ENCODE results near the gene PEMT.

Gene PEMT

GRCh38 chr17:17462048-17462824 is 129.3 kb downstream of the PEMT start:
- ChIA-PET POLR2A (no interaction called here), CTCF (interaction anchor here (0.9 to 1.4 kb wide), 3 partner anchors 13 to 35 kb away, joined by 3 to 4 read pairs (median 4); partner anchors contain the start of gene RASD1)
- DNase-seq (ENCODE audit: extremely low spot score), result no peak
- TF ChIP-seq CTCF (IDR thresholded peaks at IDR 0.05; ENCODE audit: control extremely low read depth, extremely low read depth, low read depth, missing control alignments), result no peak

DNA sequence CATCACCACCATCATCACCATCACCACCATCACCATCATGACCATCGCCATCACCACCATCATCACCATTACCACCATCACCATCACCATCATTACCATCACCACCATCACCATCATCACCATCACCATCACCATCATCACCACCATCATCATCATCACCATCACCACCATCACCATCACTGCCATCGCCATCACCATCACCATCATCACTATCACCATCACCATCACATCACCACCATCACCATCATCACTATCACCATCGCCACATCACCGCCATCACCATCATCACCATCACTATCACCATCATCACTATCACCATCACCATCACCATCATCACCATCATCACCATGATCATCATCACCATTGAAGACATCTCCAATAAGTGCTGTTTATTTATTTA is 131.5 kb downstream of the PEMT start:
- CTCF ChIA-PET, result no interaction called here
- DNase-seq (ENCODE audit: extremely low spot score), result no peak
- POLR2A ChIA-PET, result no interaction called here
- no peak for TF ChIP-seq CTCF (IDR thresholded peaks at IDR 0.05; ENCODE audit: control extremely low read depth, extremely low read depth, low read depth, missing control alignments)

DNA sequence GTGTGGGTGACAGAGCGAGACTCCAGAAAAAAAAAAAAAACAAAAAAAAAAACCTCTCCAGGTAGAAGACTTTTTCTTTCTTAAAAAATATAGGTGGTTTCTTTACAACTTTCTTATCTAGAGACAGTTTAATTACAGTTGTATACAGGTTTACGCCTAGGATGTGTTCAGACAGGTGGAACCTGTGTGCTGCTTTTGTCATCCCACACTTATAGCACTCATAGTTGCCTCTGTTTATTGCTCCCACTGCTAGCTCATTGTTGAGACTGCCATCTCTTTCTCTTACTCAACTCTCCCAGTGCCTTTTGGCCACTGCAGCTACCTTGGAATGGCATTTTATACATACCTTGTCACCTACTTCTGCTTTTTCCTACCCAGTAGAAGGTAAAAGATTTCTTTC is 133.8 kb downstream of the PEMT start:
- no peak for DNase-seq (ENCODE audit: extremely low spot score)
- CTCF ChIA-PET, result no interaction called here
- POLR2A ChIA-PET, result no interaction called here
- TF ChIP-seq CTCF (IDR thresholded peaks at IDR 0.05; ENCODE audit: control extremely low read depth, extremely low read depth, low read depth, missing control alignments), result no peak

DNA sequence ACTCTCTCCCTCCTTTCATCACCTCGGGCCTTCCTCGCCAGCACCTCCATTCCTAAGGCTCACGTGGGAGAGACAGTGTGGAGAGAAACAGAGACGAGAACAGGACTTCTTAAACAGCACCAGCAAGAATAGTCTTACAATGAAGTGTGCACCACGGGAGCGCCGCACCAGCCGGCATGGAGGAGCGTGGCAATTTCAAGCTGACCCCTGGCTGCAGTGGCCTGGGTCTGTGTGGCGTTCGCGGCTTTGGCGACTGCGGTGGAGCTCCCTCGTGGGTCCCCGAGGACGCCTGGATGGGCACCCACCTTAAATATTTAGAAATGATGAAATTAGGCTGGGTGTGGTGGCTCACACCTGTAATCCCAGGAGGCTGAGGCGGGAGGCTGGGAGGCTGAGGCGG is 135.3 kb downstream of the PEMT start:
- DNase-seq (ENCODE audit: extremely low spot score), result no peak
- TF ChIP-seq CTCF (IDR thresholded peaks at IDR 0.05; ENCODE audit: control extremely low read depth, extremely low read depth, low read depth, missing control alignments), result no peak
- ChIA-PET CTCF (no interaction called here), POLR2A (no interaction called here)
